ENCODE results near the gene CTDSP1.

The CTDSP1 gene

GRCh38 chr2:218407717-218408116 lies 8.0 kb downstream of the CTDSP1 start:
- no peak for TF ChIP-seq CTCF (IDR thresholded peaks at IDR 0.05; ENCODE audit: poor library complexity, severe bottlenecking)
- H3K4me1 ChIP-seq (ENCODE audit: insufficient read depth, poor library complexity, severe bottlenecking): peaks cover 12% of the 10 kb centered on the region
- H3K27me3 ChIP-seq (ENCODE audit: insufficient read depth, poor library complexity, severe bottlenecking): no peaks in the 10 kb centered on the region
- no peak overlapping the region for H3K27ac ChIP-seq (ENCODE audit: poor library complexity, severe bottlenecking)
- H3K9me3 ChIP-seq (ENCODE audit: severe bottlenecking): no peaks in the 10 kb centered on the region
- H3K4me3 ChIP-seq (ENCODE audit: severe bottlenecking): no peak overlapping the region
- ATAC-seq (ENCODE audit: low read depth): no peak
- H3K36me3 ChIP-seq (ENCODE audit: low read depth): peaks cover 19% of the 10 kb centered on the region
- no peak for DNase-seq (ENCODE audit: low spot score)

- no peak for TF ChIP-seq CTCF (IDR thresholded peaks at IDR 0.05; ENCODE audit: poor library complexity, severe bottlenecking)
- H3K36me3 ChIP-seq (ENCODE audit: low read depth): no peaks in the 10 kb centered on the region
- no peaks in the 10 kb centered on the region for H3K4me1 ChIP-seq (ENCODE audit: insufficient read depth, poor library complexity, severe bottlenecking)
- H3K27ac ChIP-seq (ENCODE audit: poor library complexity, severe bottlenecking): no peak overlapping the region
- no peak overlapping the region for H3K4me3 ChIP-seq (ENCODE audit: severe bottlenecking)
- DNase-seq (ENCODE audit: low spot score): no peak
- no peaks in the 10 kb centered on the region for H3K27me3 ChIP-seq (ENCODE audit: insufficient read depth, poor library complexity, severe bottlenecking)
- no peaks in the 10 kb centered on the region for H3K9me3 ChIP-seq (ENCODE audit: severe bottlenecking)
- no peak for ATAC-seq (ENCODE audit: low read depth)
These were observed 18.7 kb downstream of the CTDSP1 start for GRCh38 chr2:218418321-218418716.

GRCh38 chr2:218418717-218419458 lies 19.2 kb downstream of the CTDSP1 start, which contains the start of gene VIL1:
Gene VIL1, plus strand, starts transcription at chr2:218419123. Its CDS starts 4,656 bp downstream, at chr2:218423779.
- Histone ChIP-seq H3K9me3 (ENCODE audit: severe bottlenecking) (no peaks in the 10 kb centered on the region), H3K27me3 (ENCODE audit: insufficient read depth, poor library complexity, severe bottlenecking) (no peaks in the 10 kb centered on the region), H3K36me3 (ENCODE audit: low read depth) (no peaks in the 10 kb centered on the region), H3K4me1 (ENCODE audit: insufficient read depth, poor library complexity, severe bottlenecking) (no peaks in the 10 kb centered on the region), H3K27ac (ENCODE audit: poor library complexity, severe bottlenecking) (no peak within 1 kb of the TSS), H3K4me3 (ENCODE audit: severe bottlenecking) (no peak within 1 kb of the TSS)
- no peak for TF ChIP-seq CTCF (IDR thresholded peaks at IDR 0.05; ENCODE audit: poor library complexity, severe bottlenecking)
- DNase-seq (ENCODE audit: low spot score) (no peak), ATAC-seq (ENCODE audit: low read depth) (0 out of 3 replicates have a peak, but pooled peaks have one; percentile 10)

GRCh38 chr2:218419630-218420216 lies 20.1 kb downstream of the CTDSP1 start:
- DNase-seq (ENCODE audit: low spot score) (no peak), ATAC-seq (ENCODE audit: low read depth) (no peak)
- H3K27ac ChIP-seq (ENCODE audit: poor library complexity, severe bottlenecking): no peak overlapping the region
- no peaks in the 10 kb centered on the region for H3K36me3 ChIP-seq (ENCODE audit: low read depth)
- no peak for TF ChIP-seq CTCF (IDR thresholded peaks at IDR 0.05; ENCODE audit: poor library complexity, severe bottlenecking)
- no peaks in the 10 kb centered on the region for H3K9me3 ChIP-seq (ENCODE audit: severe bottlenecking)
- H3K4me3 ChIP-seq (ENCODE audit: severe bottlenecking): no peak overlapping the region
- H3K27me3 ChIP-seq (ENCODE audit: insufficient read depth, poor library complexity, severe bottlenecking): no peaks in the 10 kb centered on the region
- no peaks in the 10 kb centered on the region for H3K4me1 ChIP-seq (ENCODE audit: insufficient read depth, poor library complexity, severe bottlenecking)

GRCh38 chr2:218421027-218421426 lies 21.4 kb downstream of the CTDSP1 start:
- no peak for TF ChIP-seq CTCF (IDR thresholded peaks at IDR 0.05; ENCODE audit: poor library complexity, severe bottlenecking)
- H3K36me3 ChIP-seq (ENCODE audit: low read depth): no peaks in the 10 kb centered on the region
- ATAC-seq (ENCODE audit: low read depth): no peak

More at GRCh38 chr2:218421027-218421426, 21.4 kb downstream of the CTDSP1 start:
- no peak for DNase-seq (ENCODE audit: low spot score)
- no peaks in the 10 kb centered on the region for H3K9me3 ChIP-seq (ENCODE audit: severe bottlenecking)
- H3K4me1 ChIP-seq (ENCODE audit: insufficient read depth, poor library complexity, severe bottlenecking): no peaks in the 10 kb centered on the region
- no peak overlapping the region for H3K27ac ChIP-seq (ENCODE audit: poor library complexity, severe bottlenecking)
- H3K27me3 ChIP-seq (ENCODE audit: insufficient read depth, poor library complexity, severe bottlenecking): no peaks in the 10 kb centered on the region
- H3K4me3 ChIP-seq (ENCODE audit: severe bottlenecking): no peak overlapping the region

Data from RWPE2 (cell line).